ENCODE results near the gene DMPK.

DNA sequence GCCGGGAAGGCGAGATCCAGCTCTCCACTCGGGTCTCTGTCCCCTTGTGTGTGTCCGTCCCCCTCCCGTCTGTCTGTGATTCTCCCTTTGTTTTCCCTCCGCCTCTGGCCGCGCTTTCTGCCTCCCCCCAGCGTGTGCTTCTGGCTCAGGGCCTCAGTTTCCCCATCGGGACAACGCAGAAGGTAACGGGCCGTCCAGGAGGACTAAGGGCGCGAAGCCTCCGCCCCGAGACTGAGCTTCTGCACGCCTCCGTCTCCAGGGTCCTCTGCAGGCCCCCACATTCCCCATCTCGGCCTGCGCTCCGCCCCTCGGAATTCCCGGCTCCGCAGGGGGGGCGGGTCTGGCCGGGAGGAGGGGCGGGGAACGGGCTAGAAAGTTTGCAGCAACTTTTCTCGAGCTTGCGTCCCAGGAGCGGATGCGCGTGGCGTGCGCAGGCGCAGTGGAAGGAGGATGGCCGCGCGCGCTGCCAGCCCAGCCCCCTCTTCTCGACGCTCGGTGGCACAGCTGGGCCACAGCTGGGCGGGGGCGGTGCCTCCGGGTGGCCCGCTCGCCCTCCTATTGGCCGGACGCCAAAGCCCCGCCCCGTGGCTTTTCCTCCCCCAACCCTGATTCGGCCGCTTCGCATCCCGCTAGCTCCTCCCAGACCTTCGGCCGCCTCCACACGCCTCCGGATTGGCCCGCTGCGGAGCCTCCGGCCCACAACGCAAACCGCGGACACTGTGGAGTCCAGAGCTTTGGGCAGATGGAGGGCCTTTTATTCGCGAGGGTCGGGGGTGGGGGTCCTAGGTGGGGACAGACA, 13.1 kb downstream of the DMPK start, which contains the start of gene SIX5:
- TF ChIP-seq, protein P1, sequence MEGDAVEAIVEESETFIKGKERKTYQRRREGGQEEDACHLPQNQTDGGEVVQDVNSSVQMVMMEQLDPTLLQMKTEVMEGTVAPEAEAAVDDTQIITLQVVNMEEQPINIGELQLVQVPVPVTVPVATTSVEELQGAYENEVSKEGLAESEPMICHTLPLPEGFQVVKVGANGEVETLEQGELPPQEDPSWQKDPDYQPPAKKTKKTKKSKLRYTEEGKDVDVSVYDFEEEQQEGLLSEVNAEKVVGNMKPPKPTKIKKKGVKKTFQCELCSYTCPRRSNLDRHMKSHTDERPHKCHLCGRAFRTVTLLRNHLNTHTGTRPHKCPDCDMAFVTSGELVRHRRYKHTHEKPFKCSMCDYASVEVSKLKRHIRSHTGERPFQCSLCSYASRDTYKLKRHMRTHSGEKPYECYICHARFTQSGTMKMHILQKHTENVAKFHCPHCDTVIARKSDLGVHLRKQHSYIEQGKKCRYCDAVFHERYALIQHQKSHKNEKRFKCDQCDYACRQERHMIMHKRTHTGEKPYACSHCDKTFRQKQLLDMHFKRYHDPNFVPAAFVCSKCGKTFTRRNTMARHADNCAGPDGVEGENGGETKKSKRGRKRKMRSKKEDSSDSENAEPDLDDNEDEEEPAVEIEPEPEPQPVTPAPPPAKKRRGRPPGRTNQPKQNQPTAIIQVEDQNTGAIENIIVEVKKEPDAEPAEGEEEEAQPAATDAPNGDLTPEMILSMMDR (IDR thresholded peaks at IDR 0.05; ENCODE audit: low read depth, low read length): no peak
- no peak for TF ChIP-seq EZH2phosphoT487 (IDR thresholded peaks at IDR 0.05; ENCODE audit: low read depth)
